CD4-positive, alpha-beta T cell (primary cell): ENCODE measurements around the gene DVL2. TPM values are rescaled to one million over a fixed set of nuclear protein-coding genes. Genes with fewer than 3 reads are reported as not detected.

Experiments
- ATAC-seq: fragments of 200-7000 bp; cut with Tn5 transposase; one replicate; pipeline ENCODE4 v1.10.0; 2022; ENCODE audit warnings: mild to moderate bottlenecking; ENCODE audit not compliant: poor library complexity
- CTCF ChIA-PET: fragments of 350-600 bp; sonication (Branson Sonifier 250); formaldehyde crosslinking; loops from one replicate; lab custom pipeline; 2021; ENCODE audit warnings: antibody characterized with exemption, inconsistent platforms; lab: Charles Lee
- POLR2A ChIA-PET: fragments of 350-600 bp; sonication (Branson Sonifier 250); formaldehyde crosslinking; loops from one replicate; lab custom pipeline; 2021; ENCODE audit warnings: antibody characterized with exemption, inconsistent platforms; lab: Charles Lee
- DNase-seq, 14 experiments: peaks; one replicate each; pipeline ENCODE4 v3.0.0-alpha.2; 2013 to 2020; ENCODE audit warnings: mixed read lengths in 2 of 14
- H3K27ac ChIP-seq, 2 donors: one replicate each; pipeline versions ENCODE4 v1.5.1 to v1.7.0; 2013; ENCODE audit warnings: low read length in 2 of 2, low read depth in 1 of 2, mild to moderate bottlenecking in 1 of 2
- H3K27me3 ChIP-seq, 2 experiments: 1 replicate in 1 of 2; 2 replicates in 1 of 2; pipeline versions ENCODE4 v1.6.1 to v1.7.0; 2013; ENCODE audit warnings: low read length in 2 of 2, control low read depth in 1 of 2, mild to moderate bottlenecking in 1 of 2, moderate library complexity in 1 of 2; ENCODE audit not compliant: insufficient read depth in 2 of 2, control insufficient read depth in 1 of 2
- H3K36me3 ChIP-seq: one replicate; pipeline ENCODE4 v1.6.1; 2013; ENCODE audit warnings: low read length, control low read depth; ENCODE audit not compliant: insufficient read depth
- H3K4me1 ChIP-seq: one replicate; pipeline ENCODE4 v1.6.1; 2013; ENCODE audit warnings: low read length, control low read depth; ENCODE audit not compliant: insufficient read depth
- H3K4me3 ChIP-seq: one replicate; pipeline ENCODE4 v1.5.1; 2013; ENCODE audit warnings: mild to moderate bottlenecking, low read length, moderate library complexity
- H3K9me3 ChIP-seq, 2 experiments: 1 replicate in 1 of 2; 2 replicates in 1 of 2; pipeline versions ENCODE4 v1.6.1 to v1.7.0; 2013; ENCODE audit warnings: low read length in 2 of 2, mild to moderate bottlenecking in 2 of 2, control low read depth in 1 of 2, moderate library complexity in 1 of 2; ENCODE audit not compliant: control insufficient read depth in 1 of 2, insufficient read depth in 1 of 2
- H3K27ac Mint-ChIP-seq: one replicate; pipeline ENCODE4 v1.8.0; 2020; ENCODE audit warnings: mixed read lengths
- H3K27me3 Mint-ChIP-seq: one replicate; pipeline ENCODE4 v1.8.0; 2021; ENCODE audit warnings: mixed read lengths
- H3K36me3 Mint-ChIP-seq: one replicate; pipeline ENCODE4 v1.8.0; 2021; ENCODE audit warnings: low read depth, mixed read lengths
- H3K4me1 Mint-ChIP-seq: one replicate; pipeline ENCODE4 v1.8.0; 2021; ENCODE audit warnings: low read depth, mixed read lengths
- H3K4me3 Mint-ChIP-seq: one replicate; pipeline ENCODE4 v1.8.0; 2020; ENCODE audit warnings: mild to moderate bottlenecking, mixed read lengths
- H3K9me3 Mint-ChIP-seq: one replicate; pipeline ENCODE4 v1.8.0; 2020; ENCODE audit warnings: mixed read lengths
- intact Hi-C, 2 experiments: fragments of 100-400 bp; cut with DNase I in 1 of 2; cut with micrococcal nuclease in 1 of 2; formaldehyde crosslinking; loops; one replicate each; pipeline versions ENCODE4 v1.15.1 to v1.9.0; 2023 to 2025; cut with DNase I, micrococcal nuclease
- total RNA-seq, 174 experiments: library from RNA in 2 of 174; stranded (reverse) in 2 of 174; gene quantifications; one replicate each; pipeline ENCODE4 v1.2.3 and lab custom pipeline; 2021 to 2026
- TF ChIP-seq, protein P1 (sequence below): fragments of 200-600 bp; IDR thresholded peaks from one replicate; pipeline ENCODE4 v1.8.0; 2022; ENCODE audit warnings: antibody characterized with exemption, mild to moderate bottlenecking

Gene DVL2
- total RNA-seq, 2 experiments from 2014 or later, result 40.9 to 41.3 TPM

DNA sequence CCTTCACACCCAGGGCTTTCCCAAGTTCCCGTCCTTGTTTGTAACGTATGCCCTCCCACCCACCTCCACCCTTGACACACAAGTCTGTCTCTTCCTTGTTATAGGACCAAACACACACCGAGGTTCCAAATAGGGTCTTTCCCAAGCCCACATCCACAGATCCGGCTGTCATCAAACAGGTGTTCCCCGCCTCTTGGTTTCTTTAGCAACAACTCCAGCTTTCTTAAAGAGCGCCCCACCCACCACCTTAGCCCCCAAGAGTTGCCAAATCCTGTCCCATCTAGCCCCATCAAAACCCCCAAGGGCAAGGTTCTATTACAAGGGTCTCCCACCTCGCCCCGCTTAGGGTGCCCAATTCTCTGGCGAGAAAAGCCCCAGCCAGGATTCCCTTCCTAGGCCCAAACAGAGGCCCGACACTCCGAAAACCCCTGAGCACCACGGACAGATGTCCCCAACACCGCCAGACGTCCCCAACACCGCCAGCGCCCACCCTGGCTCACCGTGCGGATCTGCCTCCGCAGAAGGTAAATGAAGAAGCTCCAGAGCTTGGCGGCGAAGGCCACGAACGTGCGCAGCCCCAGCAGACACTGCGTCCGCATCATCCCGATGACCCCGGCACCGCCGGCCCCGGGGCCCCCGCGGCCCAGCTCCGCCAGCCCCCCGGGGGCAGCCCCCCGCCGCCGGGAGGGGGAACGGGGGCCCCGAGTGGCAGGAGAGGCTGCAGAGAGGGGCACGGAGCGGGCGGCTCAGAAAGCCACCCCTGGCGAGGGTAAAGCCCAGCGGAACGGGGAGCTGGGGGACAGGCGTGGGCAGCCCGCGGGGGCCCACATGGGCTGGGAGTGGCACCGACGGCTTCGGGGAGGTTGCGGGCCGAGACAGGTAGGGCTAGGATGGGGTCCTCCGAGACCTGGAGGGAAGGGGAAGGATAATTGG lies 16.6 kb upstream of the DVL2 start:
- Mint-ChIP-seq H3K27ac (peak overlapping the region; percentile 100), H3K27me3 (no peaks in the 10 kb centered on the region), H3K9me3 (no peaks in the 10 kb centered on the region), H3K36me3 (peaks cover 53% of the 10 kb centered on the region), H3K4me3 (peak overlapping the region; percentile 94), H3K4me1 (peaks cover 45% of the 10 kb centered on the region)
- no peaks in the 10 kb centered on the region for H3K9me3 ChIP-seq
- POLR2A ChIA-PET, result interaction anchor here (0.6 to 3.4 kb wide), 10 partner anchors 10 to 377 kb away, joined by 3 to 54 read pairs (median 4); partner anchors contain the start of genes ACADVL, DLG4, DVL2 and GABARAP
- ATAC-seq (peak; percentile 1), DNase-seq (peak in 4 of 14 experiments; percentile 8 to 81 (median 60))
- peak overlapping the region; percentile 63 to 99 for H3K27ac ChIP-seq
- H3K36me3 ChIP-seq, result peaks cover 24% of the 10 kb centered on the region
- peak overlapping the region; percentile 71 for H3K4me3 ChIP-seq
- TF ChIP-seq, protein P1, sequence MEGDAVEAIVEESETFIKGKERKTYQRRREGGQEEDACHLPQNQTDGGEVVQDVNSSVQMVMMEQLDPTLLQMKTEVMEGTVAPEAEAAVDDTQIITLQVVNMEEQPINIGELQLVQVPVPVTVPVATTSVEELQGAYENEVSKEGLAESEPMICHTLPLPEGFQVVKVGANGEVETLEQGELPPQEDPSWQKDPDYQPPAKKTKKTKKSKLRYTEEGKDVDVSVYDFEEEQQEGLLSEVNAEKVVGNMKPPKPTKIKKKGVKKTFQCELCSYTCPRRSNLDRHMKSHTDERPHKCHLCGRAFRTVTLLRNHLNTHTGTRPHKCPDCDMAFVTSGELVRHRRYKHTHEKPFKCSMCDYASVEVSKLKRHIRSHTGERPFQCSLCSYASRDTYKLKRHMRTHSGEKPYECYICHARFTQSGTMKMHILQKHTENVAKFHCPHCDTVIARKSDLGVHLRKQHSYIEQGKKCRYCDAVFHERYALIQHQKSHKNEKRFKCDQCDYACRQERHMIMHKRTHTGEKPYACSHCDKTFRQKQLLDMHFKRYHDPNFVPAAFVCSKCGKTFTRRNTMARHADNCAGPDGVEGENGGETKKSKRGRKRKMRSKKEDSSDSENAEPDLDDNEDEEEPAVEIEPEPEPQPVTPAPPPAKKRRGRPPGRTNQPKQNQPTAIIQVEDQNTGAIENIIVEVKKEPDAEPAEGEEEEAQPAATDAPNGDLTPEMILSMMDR, result no peak
- intact Hi-C loops, result loop anchor here in 1 of 2 experiments (1.0 to 5.0 kb wide), 5 partner anchors 10 to 311 kb away; partner anchors contain the start of genes ACADVL, DLG4, EIF5A and FGF11
- H3K27me3 ChIP-seq, result no peaks in the 10 kb centered on the region
- CTCF ChIA-PET, result interaction anchor here (1.4 to 1.7 kb wide), 3 partner anchors 9 to 37 kb away, joined by 3 to 4 read pairs (median 4); partner anchors contain the start of gene GABARAP
- H3K4me1 ChIP-seq, result peaks cover 36% of the 10 kb centered on the region

DNA sequence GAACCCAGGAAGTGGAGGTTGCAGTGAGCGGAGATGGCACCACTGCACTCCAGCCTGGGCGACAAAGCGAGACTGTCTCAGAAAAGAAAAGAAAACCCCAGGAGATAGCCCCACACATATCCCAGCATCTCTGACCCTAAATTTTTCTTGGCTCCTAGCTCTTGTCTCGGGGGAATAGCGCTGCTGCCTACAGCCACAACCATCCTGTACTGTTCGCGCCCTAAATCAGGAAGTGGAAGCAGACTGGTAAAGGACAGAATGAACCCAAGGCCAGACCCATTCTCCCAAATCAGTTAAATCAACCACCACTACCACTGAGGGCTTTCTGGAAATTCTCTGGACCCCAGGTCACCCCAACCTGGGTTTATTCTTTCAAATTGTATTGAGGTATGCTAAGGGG lies 15.5 kb upstream of the DVL2 start:
- peak overlapping the region; percentile 71 for H3K4me3 ChIP-seq
- TF ChIP-seq, protein P1, result no peak
- peak overlapping the region in 1 of 2 donors; percentile 16 for H3K27ac ChIP-seq
- Mint-ChIP-seq H3K4me1 (peaks cover 45% of the 10 kb centered on the region), H3K36me3 (peaks cover 49% of the 10 kb centered on the region), H3K27me3 (no peaks in the 10 kb centered on the region), H3K27ac (peak overlapping the region; percentile 100), H3K4me3 (peak overlapping the region; percentile 94), H3K9me3 (no peaks in the 10 kb centered on the region)
- ChIA-PET POLR2A (interaction anchor here (1.2 to 3.4 kb wide), 3 partner anchors 9 to 378 kb away, joined by 3 to 54 read pairs (median 4); partner anchors contain the start of genes DVL2, GABARAP, PHF23 and SAT2), CTCF (interaction anchor here (1.2 to 1.6 kb wide), 2 partner anchors 29 to 46 kb away, joined by 3 to 4 read pairs; no protein-coding TSS in a partner anchor)
- no peak for DNase-seq
- H3K9me3 ChIP-seq, result no peaks in the 10 kb centered on the region
- ATAC-seq, result no peak
- peaks cover 25% of the 10 kb centered on the region for H3K36me3 ChIP-seq
- peaks cover 36% of the 10 kb centered on the region for H3K4me1 ChIP-seq
- H3K27me3 ChIP-seq, result no peaks in the 10 kb centered on the region
- intact Hi-C loops, result loop anchor here in 1 of 2 experiments (5.0 kb wide), 4 partner anchors 33 to 312 kb away; partner anchors contain the start of genes ACADVL, DLG4, EIF5A and FGF11

DNA sequence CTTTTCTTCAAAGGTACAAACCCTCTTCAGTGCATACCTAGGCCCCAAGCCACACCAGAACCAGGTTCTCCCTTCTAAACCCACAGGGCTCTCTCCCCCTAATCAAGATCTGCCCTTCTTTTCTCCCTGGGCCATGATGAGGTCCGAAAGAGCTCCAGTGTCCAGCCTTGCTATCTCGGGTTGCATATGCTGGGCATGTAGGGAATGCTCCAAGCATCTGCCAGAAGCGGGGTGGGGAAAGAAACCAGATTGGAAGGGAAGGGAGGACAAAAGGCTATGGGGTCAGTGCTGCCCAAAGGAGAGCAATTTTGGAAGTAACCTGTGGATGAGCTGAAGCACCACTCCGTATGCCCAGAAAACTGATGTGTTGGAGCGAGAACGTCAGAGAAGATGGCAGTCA lies 14.9 kb upstream of the DVL2 start:
- Mint-ChIP-seq H3K4me1 (peaks cover 45% of the 10 kb centered on the region), H3K4me3 (peak overlapping the region; percentile 94), H3K27ac (peak overlapping the region; percentile 100), H3K36me3 (peaks cover 49% of the 10 kb centered on the region), H3K27me3 (no peaks in the 10 kb centered on the region), H3K9me3 (no peaks in the 10 kb centered on the region)
- ATAC-seq (no peak), DNase-seq (peak in 1 of 14 experiments; percentile 9)
- Histone ChIP-seq H3K27me3 (no peaks in the 10 kb centered on the region), H3K4me1 (peaks cover 36% of the 10 kb centered on the region), H3K9me3 (no peaks in the 10 kb centered on the region), H3K36me3 (peaks cover 27% of the 10 kb centered on the region), H3K27ac (no peak overlapping the region), H3K4me3 (no peak overlapping the region)
- ChIA-PET POLR2A (interaction anchor here (1.2 to 3.4 kb wide), 3 partner anchors 9 to 379 kb away, joined by 3 to 54 read pairs (median 4); partner anchors contain the start of genes DVL2, GABARAP, PHF23 and SAT2), CTCF (interaction anchor here (1.2 to 1.6 kb wide), 2 partner anchors 29 to 47 kb away, joined by 3 to 4 read pairs; no protein-coding TSS in a partner anchor)
- intact Hi-C loops, result no loop called here
- TF ChIP-seq, protein P1, result no peak
